M059J (cell line): ENCODE data around the gene PAXX. TPM values are rescaled to one million over a fixed set of nuclear protein-coding genes. Genes with fewer than 3 reads are reported as not detected.

Experiments
- DNase-seq: peaks from one replicate; pipeline ENCODE4 v3.0.0-alpha.2; 2012; ENCODE audit warnings: low read depth
- total RNA-seq: library from RNA; depleted of rRNA; stranded (reverse); fragments of >200 nt; shearing (Covaris generic); gene quantifications from 2 replicates; pipeline ENCODE4 v1.2.3, GENCODE V29; 2014

PAXX gene
- total RNA-seq, 1 experiment from 2014 or later, result 59.0 TPM

DNA sequence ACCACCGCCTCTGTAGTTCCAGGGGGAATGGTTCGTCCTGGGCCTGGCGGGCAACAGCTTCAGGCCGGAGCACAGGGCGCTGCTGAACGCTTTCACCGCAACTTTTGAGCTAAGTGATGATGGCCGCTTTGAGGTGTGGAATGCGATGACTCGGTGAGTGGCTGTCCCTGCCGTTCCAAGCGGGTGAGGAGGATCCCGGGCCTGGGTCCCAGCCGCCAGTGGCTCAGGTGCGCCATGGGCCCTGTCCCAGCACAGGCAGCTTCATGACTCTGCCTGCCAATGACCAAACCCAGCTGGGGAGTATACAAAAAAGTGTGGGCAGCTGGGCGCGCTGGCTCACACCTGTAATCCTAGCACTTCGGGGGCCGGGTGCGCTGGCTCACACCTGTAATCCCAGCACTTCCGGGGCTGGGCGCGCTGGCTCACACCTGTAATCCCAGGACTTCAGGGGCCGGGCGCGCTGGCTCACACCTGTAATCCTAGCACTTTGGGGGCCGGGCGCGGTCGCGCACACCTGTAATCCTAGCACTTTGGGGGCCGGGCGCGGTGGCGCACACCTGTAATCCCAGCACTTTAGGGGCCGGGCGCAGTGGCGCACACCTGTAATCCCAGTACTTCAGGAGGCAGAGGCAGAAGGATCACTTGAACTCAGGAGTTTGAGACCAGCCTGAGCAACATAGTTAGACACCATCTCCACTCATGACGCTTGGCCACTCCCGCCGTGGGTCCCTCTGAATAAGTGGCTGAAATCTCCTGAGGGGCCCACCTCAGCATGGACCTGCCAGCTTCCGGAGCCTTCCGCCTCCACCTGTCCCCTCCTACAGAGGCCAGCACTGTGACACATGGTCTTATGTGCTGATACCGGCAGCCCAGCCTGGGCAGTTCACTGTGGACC is 39.1 kb upstream of the PAXX start:
- no peak for DNase-seq

DNA sequence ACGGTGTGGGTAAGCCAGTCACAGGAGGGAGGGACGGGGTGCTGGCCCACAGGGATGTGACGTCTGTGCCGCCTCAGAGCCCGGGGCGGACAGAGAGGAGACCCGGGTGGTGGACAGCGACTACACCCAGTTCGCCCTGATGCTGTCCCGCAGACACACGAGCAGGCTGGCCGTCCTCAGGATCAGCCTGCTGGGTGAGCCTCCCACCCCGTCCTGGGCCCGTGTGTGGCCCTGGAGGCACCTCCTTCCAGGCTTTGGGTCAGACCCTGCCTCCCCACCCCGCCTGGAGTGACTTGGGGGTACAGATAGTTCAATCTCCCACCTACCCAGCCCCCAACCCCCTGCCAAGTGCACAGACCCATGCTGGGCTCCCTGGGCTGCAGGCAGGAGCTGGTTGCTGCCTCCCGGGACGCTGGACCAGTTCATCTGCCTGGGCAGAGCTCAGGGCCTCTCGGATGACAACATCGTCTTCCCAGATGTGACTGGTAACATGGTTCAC is 38.4 kb upstream of the PAXX start:
- DNase-seq, result no peak

DNA sequence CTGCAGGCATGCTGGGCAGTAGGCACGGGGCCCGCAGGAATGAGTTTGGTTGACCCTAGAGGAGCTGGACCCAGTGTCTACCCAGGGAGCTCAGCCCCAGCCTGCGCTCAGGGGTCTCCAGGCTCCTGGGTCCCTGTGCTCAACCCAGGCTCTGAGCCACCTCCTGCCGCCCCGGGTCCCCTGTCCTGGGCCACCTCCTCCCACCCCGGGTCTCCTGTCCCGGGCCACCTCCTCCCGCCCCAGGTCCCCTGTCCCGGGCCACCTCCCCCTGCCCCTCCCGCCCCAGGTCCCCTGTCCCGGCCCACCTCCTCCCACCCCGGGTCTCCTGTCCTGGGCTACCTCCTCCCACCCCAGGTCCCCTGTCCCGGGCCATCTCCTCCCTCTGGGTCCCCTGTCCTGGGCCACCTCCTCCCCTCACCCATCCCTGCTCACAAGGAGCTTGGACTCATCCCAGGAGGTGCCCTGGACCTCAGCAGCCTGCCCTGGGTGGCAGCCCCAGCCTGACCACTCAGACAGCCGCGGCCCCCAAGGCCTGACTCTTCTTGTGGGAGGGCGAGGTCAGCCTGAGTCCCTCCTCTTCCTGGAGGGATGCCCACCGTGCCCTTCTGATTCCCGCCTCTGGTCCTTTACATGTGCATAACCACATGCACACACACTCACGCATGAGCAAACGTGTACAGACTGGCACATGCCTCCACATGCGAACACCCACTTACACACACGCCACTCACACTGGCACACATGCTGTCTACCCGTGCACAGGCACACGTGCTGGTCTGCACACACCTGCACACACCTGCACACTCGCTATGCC is 37.7 kb upstream of the PAXX start:
- no peak for DNase-seq

DNA sequence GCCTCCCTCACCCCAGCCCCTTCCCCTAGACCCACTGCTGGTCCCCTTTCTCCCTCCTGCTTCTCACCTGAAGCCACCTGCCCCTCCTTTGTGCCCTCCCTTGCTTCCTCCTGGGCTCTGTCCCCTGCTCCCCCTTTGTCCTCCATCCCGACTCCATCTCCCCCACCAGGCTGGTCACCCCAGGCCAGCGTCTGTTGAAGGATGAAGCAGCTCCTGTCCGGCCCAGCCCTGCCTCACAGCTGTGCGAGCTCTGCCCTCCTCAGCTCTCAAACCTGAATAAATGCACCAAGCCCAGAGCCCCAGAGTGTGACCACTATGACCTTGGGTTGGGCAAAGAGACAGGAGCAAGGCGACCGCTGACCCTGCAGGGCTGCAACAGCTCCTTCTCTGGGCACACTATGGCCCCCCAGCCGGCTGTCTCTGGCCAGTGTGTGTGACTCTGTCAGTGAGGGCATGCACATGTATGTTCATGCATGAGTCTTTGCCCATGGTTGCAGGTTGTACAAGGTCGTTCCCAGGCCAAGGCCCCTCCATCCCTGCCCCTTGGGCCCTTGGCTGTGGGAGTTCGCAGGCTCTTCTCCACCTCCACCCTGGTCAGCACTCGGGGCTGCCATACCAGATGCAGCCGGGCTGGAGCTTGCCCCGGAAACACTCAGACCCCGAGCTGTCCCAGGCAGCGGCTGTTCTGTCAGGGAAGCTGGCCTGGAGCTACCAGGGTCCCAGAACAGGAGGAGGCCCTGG is 36.9 kb upstream of the PAXX start:
- no peak for DNase-seq

DNA sequence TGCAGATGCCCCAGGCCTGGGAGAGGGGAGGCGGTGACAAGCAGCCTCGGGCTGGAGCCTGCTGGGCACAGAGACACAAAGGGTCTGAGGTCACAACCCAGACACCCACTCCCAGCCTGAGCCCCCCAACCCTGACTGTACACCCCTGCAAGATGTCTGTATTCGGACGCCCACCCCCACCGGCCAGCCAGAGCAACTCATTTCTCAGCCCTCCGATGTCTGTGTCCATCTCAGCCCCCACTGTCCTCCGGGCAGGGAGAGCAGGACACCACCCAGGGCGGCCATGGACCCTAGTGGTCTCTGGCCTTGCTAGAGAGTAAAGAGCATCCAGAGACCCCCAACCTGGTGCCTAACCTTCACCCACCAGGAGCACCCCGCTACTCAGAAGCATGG is 36.3 kb upstream of the PAXX start:
- DNase-seq, result no peak

DNA sequence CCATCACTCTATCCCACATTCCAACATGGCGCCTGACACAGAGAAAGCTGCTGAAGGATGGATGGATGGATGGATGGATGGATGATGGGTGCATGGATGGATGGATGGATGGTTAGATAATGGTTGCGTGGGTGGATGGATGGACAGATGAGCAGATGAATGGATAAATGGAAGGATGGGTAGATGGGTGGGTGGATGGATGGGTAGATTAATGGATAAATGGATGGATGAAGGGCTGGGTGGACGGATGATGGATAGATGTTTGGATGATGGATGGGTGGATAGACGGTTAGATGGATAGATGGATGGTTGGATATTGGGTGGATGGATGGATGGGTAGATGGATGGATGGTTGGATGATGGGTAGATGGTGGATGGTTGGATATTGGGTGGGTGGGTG is 35.6 kb upstream of the PAXX start:
- no peak for DNase-seq

DNA sequence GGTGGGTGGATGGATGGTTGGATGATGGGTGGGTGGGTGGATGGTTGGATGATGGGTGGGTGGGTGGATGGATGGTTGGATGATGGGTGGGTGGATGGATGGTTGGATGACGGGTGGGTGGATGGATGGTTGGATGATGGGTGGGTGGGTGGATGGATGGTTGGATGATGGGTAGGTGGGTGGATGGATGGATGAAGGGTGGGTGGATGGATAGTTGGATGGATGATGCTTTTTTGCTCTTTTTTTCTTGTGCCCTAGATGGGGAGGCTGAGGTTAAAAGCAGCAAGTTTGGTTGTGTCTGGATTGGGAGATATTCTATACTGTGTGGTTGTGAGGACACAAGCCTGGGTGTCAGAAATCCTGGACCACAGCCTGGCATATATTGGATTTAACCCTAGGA is 34.8 kb upstream of the PAXX start:
- no peak for DNase-seq

DNA sequence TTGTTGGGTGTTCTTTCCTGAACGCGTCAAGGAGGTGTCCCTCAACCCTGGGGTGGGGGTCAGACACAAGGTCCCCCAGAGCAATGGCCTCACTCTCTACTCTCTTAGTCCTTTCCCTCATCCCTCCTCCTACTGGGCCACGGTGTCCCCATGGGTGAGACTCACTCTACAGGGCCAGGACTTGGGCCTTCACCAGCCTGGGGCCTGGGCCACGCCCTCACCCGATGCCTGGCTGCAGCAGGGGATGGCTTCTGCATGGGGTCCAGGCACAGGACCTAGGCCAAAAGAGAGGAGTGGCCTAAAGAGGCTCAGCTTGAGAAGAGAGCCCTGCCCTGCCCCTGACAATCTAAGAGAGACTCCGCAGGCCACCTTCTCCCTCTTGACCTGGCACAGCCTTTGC is 34.3 kb upstream of the PAXX start:
- DNase-seq, result no peak

DNA sequence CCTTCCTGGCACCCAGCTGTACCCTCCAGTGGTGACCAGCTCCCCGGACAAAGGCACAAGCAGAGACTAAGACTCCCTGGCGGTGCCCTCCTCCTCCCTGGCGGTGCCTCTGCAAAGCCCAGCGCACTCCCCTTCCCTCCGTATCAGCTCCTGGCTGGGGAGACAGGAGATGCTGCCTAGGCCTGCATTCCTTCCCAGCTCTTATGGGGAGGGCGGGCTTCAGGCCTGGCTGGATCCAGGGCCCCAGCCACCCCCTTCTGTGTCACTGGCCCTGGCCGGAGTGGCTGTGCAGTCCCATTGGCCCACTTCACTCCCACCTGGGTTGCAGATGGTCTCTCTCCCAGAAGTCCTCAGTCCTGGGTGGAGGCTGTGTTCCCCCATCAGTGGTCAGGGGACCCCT is 33.7 kb upstream of the PAXX start:
- no peak for DNase-seq

DNA sequence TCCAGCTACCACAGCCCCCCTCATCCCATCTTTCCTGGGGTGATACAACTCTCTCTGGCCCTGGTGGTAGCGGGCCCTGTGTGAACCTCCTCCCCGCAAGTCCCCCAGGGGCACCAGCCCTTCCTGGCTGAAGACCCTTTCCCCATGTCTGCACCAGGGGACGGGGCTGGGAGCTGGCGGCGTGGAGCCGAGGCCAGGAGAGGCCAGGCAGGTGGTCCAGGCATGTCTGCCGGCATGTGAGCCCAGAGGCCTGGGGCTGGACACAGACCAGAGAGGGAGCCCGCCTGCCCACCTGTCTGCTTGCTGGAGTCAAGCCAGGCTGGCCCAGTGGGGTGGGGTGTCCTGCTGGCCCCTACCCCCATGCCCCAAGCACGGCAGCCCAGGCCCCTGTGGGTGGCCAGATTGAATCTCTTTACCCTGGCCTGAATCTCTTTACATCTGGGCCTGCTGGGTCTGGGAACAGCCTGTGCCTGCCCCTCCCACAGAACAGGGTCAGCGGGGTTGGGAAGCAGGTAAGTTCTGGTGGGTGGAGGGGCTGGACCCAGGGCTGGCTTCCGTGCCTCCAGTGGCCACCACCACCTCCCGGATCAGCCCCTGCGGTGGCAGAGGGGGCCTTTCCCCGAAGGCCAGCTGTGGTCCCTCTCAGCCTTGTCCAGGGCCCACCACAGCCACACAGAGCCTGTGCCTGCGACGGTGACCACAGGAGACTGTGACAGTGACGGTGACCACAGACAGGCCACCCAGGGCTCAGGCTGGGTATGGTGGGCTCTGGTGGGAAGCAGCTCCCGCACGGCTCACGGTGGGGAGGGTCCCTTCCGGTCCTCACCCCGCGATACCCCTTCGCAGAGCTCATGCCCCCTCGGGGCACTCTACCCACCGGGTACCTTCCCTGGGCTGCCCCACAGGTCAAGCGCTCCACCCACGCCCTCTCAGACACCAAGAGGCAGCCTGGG is 33.0 kb upstream of the PAXX start:
- DNase-seq, result no peak

DNA sequence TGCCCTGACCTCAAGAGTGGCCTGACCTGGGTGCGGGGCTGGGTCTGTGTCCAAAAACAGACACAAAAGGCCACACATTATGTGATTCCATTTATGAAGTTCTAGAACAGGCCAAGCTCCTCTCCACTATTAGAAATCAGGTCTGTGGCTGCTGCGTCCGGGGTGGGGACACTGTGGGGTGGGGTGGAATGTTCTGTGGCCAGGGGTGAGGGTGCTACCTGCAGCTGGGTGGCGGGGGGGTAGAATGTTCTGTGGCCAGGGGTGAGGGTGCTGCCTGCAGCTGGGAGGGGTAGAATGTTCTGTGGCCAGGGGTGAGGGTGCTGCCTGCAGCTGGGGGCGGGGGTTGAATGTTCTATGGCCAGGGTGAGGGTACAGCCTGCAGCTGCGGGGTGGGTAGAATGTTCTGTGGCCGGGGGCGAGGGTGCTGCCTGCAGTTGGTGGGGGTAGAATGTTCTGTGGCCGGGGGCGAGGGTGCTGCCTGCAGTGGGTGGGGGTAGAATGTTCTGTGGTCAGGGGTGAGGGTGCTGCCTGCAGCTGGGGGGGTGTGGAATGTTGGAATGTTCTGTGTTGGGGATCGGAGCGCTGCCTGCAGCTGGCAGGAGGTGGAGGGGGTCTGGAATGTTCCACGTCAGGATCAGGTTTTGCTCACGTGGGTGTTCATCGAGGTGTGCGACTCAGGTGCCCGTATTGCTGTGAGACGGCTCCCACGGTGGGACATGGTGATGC is 31.8 kb upstream of the PAXX start:
- no peak for DNase-seq

DNA sequence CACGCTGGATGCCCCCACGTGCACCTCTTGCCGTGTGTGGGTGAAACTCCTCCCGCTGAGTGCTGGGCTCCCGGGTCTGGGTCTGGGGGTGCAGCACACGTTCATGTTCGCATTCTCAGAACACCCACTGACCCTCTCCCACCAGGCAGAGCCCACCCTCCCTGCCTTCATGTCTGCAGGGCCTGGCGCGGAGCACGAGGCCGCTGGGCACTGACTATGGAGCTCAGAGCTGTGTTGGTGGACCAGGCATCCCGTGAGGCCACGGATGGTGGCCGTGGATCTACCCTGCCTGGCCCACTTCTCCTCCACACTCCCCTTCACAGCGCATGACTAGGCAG is 31.3 kb upstream of the PAXX start:
- DNase-seq, result no peak

DNA sequence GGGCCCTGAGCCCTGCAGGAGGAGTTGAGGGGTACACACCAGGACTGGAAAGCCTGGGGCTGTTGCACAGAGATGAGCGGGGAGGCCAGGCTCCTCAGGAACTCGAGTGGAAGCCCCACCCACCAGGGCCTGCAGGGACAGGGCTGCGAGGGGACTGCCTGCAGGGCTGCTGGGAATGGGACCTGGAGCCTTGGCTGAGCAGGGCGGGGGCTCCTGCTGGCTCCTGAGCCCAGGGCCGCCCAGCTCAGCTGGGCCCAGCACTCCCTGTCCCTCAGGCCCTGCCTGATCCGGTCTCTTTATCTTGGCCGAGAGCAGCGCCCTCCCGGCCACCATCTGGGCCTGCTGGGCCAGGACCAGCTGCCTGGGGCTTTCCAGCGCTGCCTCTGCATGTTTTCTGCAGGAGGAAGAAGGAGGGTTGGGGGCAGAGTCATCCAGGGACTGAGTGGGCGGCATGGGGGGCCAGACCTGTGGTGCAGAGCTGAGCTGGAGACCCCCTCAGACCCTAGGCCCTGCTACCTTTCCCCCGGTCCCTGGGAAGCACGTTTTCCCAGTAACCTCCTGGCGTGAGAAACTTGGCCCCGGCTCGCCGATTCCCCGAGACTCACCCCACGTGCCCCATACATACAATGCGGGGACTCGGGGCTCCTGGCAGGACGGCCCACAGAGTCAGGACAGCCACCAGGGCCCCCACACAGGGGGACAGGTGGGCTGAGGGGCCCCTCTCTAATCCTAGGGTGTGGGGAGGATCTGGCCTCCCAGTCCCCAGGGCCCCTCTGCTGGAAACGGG is 30.8 kb upstream of the PAXX start:
- DNase-seq, result no peak

DNA sequence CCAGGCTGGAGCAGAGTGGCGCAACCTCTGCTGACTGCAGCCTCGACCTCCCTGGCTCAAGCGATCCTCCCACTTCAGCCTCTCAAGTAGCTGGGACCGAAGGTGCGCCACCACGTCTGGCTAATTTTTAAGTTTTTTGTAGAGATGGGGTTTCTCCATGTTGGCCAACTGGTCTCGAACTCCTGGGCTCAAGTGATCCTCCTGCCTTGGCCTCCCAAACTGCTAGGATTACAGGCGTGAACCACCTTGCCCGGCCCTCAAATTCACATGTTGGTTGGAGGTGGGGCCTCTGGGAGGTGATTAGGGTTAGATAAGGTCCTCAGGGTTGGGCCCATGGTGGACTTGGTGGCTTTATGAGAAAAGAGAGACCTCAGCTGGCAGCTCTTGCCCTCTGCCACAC is 30.1 kb upstream of the PAXX start:
- no peak for DNase-seq

DNA sequence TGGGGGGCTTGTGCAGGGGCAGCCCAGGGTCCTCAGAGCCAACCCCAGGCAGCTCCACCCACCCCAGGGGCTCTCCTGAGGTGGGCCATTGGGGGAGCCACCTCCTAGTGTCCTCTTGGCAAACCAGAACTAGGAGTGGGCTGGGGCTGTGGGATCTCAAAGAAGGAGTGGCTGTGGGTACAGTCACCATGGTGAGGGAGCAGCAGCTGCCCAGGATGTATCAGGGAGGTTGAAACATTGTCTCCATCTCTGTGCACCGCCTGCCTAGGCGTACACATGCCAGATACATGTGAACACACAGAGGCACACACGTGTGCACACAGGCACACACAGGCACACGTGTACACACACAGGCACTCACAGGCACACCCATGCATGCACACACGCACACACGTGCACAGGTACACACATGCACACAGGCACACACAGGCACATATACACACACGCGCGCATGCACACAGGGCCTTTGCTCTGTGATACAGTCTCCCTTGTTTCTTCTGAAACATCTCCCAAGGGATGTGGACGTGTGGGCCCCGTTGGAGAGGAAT is 29.4 kb upstream of the PAXX start:
- DNase-seq, result no peak

DNA sequence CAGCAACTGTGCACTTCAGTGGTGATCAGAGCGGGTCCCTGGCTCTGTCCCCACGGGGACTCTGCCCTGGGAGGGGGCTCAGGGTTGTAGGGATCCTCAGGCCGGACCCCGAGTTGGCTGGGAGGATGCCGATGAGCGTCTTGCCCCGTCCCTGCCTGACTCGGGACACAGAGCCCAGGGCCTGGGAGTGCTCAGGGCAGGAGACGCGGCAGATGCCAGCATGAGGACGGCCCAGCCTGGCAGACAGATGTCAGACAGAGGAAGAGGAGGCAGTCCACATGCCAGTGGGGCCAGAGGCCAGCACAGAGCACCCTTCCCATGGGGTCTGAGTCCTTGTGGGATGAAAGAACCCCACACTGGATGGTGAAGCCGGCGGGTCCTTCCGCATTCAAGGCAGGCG is 28.9 kb upstream of the PAXX start:
- no peak for DNase-seq

DNA sequence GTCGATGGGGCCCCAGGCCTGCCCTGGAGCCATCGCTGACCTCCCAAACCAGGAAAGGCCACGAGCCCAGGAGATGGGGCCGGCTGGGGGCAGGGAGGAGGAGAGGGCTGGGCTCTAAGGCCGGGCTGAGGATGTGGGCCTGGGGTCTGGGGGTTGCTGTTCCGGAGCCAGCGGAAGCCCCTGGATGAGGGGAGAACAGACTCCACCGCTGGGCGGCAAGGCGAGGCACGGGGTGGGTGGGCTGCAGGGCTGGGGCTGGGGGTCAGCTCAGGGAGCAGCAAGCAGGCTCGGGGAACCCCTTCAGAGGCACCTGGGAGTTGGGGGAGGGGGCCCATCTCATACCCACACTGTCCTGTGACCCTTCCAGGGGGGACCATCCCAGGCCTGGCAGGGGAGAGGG is 28.5 kb upstream of the PAXX start:
- no peak for DNase-seq

DNA sequence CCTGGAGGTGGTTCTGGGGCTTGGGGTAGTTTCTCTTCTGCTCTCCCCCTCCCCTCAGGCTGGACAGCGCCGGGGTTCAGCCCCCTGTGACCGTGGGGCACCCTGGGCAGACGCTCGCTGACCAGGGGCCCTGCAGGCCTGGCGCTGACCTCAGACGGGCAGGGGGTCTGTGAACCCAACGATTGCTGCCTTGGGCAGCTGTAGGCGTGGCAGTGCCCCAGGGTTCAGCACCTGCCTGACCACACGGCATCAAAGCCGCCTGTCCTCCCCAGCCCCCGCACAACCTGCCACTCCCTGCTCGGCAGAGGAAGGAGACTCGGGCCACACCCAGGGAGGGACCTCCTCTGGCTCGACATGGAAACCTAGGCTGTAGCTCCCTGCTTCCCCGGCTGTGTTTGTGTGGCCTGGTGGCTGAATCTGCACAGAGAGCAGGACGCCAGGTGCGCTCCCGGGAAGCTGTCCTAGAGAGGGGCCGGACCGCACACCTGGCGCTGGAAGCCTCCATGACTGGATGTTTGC is 28.0 kb upstream of the PAXX start:
- DNase-seq, result no peak

DNA sequence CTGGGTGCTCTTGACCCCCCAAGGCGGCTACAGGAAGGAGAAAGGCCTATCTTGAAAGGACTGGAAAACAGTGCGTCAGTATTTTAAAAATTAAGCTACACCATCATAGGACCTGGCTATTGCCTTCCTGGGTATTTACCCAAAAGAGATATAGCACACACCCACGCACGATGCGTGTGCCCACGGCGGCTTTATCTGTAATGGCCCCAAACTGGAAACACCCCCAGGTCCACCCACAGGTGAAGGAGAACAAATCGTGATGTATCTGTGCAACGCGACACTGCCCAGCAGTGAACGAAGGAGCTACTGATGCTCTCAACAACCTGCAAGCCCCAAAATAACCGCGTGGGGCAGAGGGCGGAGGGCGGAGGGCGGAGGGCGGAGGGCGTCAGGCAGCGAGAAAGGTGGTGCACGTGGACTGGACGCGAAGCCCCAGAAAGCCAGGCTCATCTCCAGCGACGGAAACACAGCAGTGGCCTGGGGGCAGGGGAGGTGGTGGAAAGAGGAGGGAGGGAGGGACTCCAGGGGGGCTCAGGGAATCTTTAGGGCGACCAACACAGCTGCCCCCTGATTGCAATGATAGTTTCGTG is 27.3 kb upstream of the PAXX start:
- no peak for DNase-seq
